GM12865 (cell line): Measurements from ENCODE around the gene IQCK.
A peak's percentile ranks its signal among the peaks of the same experiment; 100 is the strongest.
"Not testable (repeated sequence)": the region's sequence is repeated elsewhere in the genome, so short reads cannot be mapped to it uniquely, and the experiment has no call there.

Experiments
- DNase-seq: peaks from one replicate; pipeline ENCODE4 v3.0.0; 2010; ENCODE audit warnings: low read depth
- H3K4me3 ChIP-seq: 2 replicates; pipeline ENCODE4 v1.5.1; 2011; ENCODE audit warnings: mild to moderate bottlenecking, low read depth, low read length, control low read depth
- CTCF ChIP-seq: IDR thresholded peaks from 2 replicates; pipeline ENCODE4 v1.5.1; 2011; ENCODE audit warnings: low read length, control low read depth, low read depth, inconsistent platforms; ENCODE audit not compliant: insufficient read depth; ENCODE audit errors: missing control alignments

IQCK gene

GRCh38 chr16:19717741-19718623 is at the start of gene IQCK, which contains the start of gene KNOP1:
TSS of gene IQCK (plus strand) at chr16:19718271. CDS start at chr16:19718307, 36 bp downstream.
TSS of gene KNOP1 (minus strand) at chr16:19718227. CDS start at chr16:19715035, 3,192 bp downstream.
- H3K4me3 ChIP-seq: peak within 1 kb of the TSS; percentile 98
- DNase-seq: peak; percentile 94
- no peak for TF ChIP-seq CTCF

- DNase-seq: no peak
- no peak overlapping the region for H3K4me3 ChIP-seq
- TF ChIP-seq CTCF: no peak
Measured at GRCh38 chr16:19672378-19672777, 45.7 kb upstream of the IQCK start.

GRCh38 chr16:19674485-19674884 is 43.6 kb upstream of the IQCK start:
- H3K4me3 ChIP-seq: no peak overlapping the region
- DNase-seq: no peak
- no peak for TF ChIP-seq CTCF

- H3K4me3 ChIP-seq: no peak overlapping the region
- TF ChIP-seq CTCF: no peak
- no peak for DNase-seq
Measured at GRCh38 chr16:19677402-19677801, 40.7 kb upstream of the IQCK start.

GRCh38 chr16:19678804-19679203 is 39.3 kb upstream of the IQCK start:
- TF ChIP-seq CTCF: no peak
- DNase-seq: no peak
- H3K4me3 ChIP-seq: no peak overlapping the region

- DNase-seq, H3K4me3 ChIP-seq: not testable (repeated sequence)
Measured at GRCh38 chr16:19679281-19679680, 38.8 kb upstream of the IQCK start.

GRCh38 chr16:19680881-19681340 is 37.2 kb upstream of the IQCK start:
- TF ChIP-seq CTCF: no peak
- H3K4me3 ChIP-seq: no peak overlapping the region
- DNase-seq: no peak
